GM19372 (cell line): ENCODE measurements around the gene MS4A12.
"Not testable (repeated sequence)": the region's sequence is repeated elsewhere in the genome, so short reads cannot be mapped to it uniquely, and the experiment has no call there.

ENCODE experiments used
- ATAC-seq: cut with Tn5 transposase; IDR thresholded peaks from one replicate; pipeline ENCODE4 v1.9.1; 2021; ENCODE audit warnings: mild to moderate bottlenecking, low read depth, moderate library complexity; ENCODE audit not compliant: unreplicated experiment

The MS4A12 gene

DNA sequence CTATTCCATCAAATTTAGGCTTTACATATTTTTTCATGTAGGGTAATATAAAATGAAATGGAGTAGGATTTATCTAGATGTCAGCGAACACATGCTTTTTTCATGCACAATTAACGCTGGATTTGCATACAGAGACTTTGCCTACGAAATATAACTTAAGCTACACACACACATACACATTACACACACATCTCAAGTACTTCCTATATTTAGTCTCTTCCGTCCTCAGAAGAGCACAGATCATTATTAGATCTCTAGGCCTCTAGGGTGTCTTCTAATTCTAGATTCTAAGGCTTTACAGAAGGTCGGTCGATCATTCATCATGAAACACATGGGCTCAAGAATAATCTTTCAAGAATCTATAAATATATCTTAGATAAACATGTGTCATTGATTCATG, 18.8 kb downstream of the MS4A12 start:
- ATAC-seq = no peak

DNA sequence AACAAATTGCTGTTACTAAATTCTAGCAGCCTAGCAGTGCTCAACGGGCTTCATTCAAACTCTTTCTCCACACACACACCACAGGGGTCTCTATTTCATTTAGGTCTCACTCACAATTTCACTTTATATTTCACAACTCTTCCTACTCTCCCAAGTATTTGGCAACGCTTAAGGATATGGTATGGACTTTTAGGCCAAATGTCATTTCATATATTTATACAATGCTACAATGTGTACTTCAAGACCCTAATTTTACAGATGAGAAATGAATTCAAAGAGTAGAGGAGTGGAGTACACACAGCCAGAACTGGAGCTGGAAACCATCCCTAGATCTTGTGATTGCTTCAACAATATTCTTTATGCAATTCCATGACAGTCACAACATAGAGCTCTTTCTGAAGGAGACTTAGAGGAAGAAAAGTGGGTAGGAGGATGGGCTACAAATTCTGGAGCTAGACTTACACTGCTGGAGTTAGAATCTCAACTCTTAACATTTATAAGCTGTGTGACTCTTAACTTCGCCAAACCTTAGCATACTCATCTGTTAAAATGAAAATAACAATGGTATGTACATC, 20.2 kb downstream of the MS4A12 start:
- ATAC-seq = no peak

- ATAC-seq = no peak
Observed at GRCh38 chr11:60513496-60514460, 21.2 kb downstream of the MS4A12 start.

DNA sequence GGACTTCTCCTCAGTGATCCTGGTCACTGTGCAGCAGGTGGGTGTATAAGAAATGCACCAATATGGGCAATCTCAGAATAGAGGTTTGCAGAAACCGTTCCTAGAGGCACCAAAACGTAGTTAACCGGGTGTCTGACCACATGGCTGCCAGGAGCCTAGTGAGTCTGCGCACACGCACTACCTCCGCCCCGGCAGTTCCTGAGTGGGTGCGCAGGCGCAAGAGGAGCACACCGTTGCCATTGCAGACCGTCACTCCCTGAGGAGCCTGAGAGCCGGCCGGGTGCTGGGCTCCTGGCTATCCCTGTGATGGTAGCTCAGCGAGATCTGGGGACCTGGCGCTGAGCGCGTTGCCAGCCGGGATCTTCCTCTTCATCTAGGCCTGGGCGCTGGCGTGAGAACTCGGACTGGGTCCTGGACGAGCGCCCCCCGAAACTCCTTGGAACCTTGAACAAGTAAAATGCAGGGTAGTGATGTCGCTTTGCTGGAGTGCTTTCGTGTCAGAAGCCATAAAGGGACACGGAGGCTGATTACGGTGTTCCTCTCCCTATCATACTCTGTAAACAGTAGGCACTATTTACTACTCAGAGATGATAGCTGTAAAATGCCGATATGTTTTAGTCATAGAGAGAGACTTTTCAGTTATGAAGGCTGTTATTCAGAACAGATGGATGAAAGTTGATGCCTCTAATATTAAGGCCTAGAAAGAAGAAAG, 22.7 kb downstream of the MS4A12 start, which contains the start of gene MS4A13:
TSS of gene MS4A13 (plus strand) at position 249 of the 712 bp plus-strand sequence. CDS start 2,692 bp downstream, outside the sequence.
- no peak for ATAC-seq

DNA sequence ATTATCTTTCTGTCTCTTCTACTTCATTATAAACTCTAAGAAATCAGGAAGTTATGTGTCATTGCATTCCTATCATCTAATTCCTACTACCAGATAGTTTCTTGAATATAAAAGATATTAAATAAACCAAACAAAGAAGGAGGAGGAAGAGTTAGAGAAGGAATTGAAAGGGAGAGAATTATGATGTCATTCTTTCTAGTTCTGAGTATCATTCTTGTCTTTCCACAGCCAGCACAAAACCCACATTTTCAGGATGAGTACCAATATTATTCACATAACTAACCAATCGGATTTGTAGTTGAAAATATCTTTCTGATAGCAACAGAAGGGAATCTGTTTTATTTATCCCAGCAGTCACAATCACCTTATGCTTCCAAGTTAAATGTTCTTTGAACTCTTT, 35.9 kb downstream of the MS4A12 start:
- no peak for ATAC-seq

- ATAC-seq = peak; percentile 53
Observed at GRCh38 chr11:60528934-60529333, 36.4 kb downstream of the MS4A12 start.

GRCh38 chr11:60530454-60531100, 38.0 kb downstream of the MS4A12 start:
- ATAC-seq = no peak

DNA sequence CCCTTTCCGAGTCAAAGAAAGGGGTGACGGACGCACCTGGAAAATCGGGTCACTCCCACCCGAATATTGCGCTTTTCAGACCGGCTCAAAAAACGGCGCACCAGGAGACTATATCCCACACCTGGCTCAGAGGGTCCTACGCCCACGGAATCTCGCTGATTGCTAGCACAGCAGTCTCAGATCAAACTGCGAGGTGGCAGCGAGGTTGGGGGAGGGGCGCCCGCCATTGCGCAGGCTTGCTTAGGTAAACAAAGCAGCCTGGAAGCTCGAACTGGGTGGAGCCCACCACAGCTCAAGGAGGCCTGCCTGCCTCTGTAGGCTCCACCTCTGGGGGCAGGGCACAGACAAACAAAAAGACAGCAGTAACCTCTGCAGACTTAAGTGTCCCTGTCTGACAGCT, 39.8 kb downstream of the MS4A12 start:
- not testable (repeated sequence) for ATAC-seq

GRCh38 chr11:60538627-60539026, 46.0 kb downstream of the MS4A12 start:
- not testable (repeated sequence) for ATAC-seq

DNA sequence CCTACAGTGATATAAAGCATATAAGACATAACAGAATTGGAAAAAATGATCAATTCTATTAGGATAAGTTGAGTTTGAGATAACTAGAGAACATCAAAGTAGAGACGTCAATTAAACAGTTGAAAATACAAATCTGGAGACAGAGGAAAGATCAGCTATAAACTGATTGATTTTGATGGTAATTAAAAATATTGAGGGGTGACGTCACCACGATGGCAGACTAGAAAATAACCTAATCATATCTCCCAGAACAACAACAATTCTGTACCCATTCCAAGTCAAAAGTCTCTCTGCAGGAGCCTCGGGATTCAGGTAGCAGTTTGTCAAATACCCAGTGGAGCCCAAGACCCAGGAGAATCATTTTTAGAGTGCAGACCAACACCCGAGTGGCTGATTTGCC, 51.5 kb downstream of the MS4A12 start:
- no peak for ATAC-seq
